ENCODE data around the gene MAP1B.

The MAP1B gene

GRCh38 chr5:72179028-72179815 lies 71.9 kb downstream of the MAP1B start:
- no peaks in the 10 kb centered on the region for H3K4me1 ChIP-seq (ENCODE audit: low read depth, poor library complexity, severe bottlenecking)
- no peaks in the 10 kb centered on the region for H3K36me3 ChIP-seq (ENCODE audit: insufficient read depth)
- no peaks in the 10 kb centered on the region for H3K79me2 ChIP-seq (ENCODE audit: insufficient read depth, low read depth)
- H3K4me3 ChIP-seq (IDR thresholded peaks at IDR 0.05; ENCODE audit: insufficient read depth, low read depth, low read length) = no peak overlapping the region
- H3K27ac ChIP-seq = no peak overlapping the region
- no peak overlapping the region for H2AFZ ChIP-seq (ENCODE audit: low read depth)
- H3K27me3 ChIP-seq (ENCODE audit: insufficient read depth, low read depth) = no peaks in the 10 kb centered on the region; the same call in 1 of the 2 replicates
- no peak for TF ChIP-seq CTCF (conservative IDR thresholded peaks at IDR 0.05; ENCODE audit: low read depth, low read length)
- no peak overlapping the region for H3K4me2 ChIP-seq
- H3K9ac ChIP-seq = no peak overlapping the region
- no peaks in the 10 kb centered on the region for H4K20me1 ChIP-seq (ENCODE audit: insufficient read depth)

GRCh38 chr5:72179816-72180440 lies 72.7 kb downstream of the MAP1B start:
- H3K79me2 ChIP-seq (ENCODE audit: insufficient read depth, low read depth) = no peaks in the 10 kb centered on the region
- no peaks in the 10 kb centered on the region; the same call in 1 of the 2 replicates for H3K27me3 ChIP-seq (ENCODE audit: insufficient read depth, low read depth)
- H3K4me2 ChIP-seq = no peak overlapping the region

GRCh38 chr5:72180925-72181324 lies 73.7 kb downstream of the MAP1B start:
- TF ChIP-seq CTCF (conservative IDR thresholded peaks at IDR 0.05; ENCODE audit: low read depth, low read length) = no peak
- Histone ChIP-seq H4K20me1 (ENCODE audit: insufficient read depth) (no peaks in the 10 kb centered on the region), H2AFZ (ENCODE audit: low read depth) (no peak overlapping the region), H3K9ac (no peak overlapping the region), H3K27ac (no peak overlapping the region), H3K4me2 (no peak overlapping the region), H3K36me3 (ENCODE audit: insufficient read depth) (no peaks in the 10 kb centered on the region), H3K27me3 (ENCODE audit: insufficient read depth, low read depth) (no peaks in the 10 kb centered on the region; the same call in 1 of the 2 replicates), H3K4me3 (IDR thresholded peaks at IDR 0.05; ENCODE audit: insufficient read depth, low read depth, low read length) (no peak overlapping the region), H3K4me1 (ENCODE audit: low read depth, poor library complexity, severe bottlenecking) (no peaks in the 10 kb centered on the region), H3K79me2 (ENCODE audit: insufficient read depth, low read depth) (no peaks in the 10 kb centered on the region)

More at GRCh38 chr5:72179816-72180440, 72.7 kb downstream of the MAP1B start:
- H3K27ac ChIP-seq = no peak overlapping the region
- no peak overlapping the region for H3K4me3 ChIP-seq (IDR thresholded peaks at IDR 0.05; ENCODE audit: insufficient read depth, low read depth, low read length)
- no peak for TF ChIP-seq CTCF (conservative IDR thresholded peaks at IDR 0.05; ENCODE audit: low read depth, low read length)
- no peak overlapping the region for H3K9ac ChIP-seq
- H4K20me1 ChIP-seq (ENCODE audit: insufficient read depth) = no peaks in the 10 kb centered on the region
- H3K4me1 ChIP-seq (ENCODE audit: low read depth, poor library complexity, severe bottlenecking) = no peaks in the 10 kb centered on the region
- no peaks in the 10 kb centered on the region for H3K36me3 ChIP-seq (ENCODE audit: insufficient read depth)
- H2AFZ ChIP-seq (ENCODE audit: low read depth) = no peak overlapping the region

- Histone ChIP-seq H3K36me3 (ENCODE audit: insufficient read depth) (no peaks in the 10 kb centered on the region), H4K20me1 (ENCODE audit: insufficient read depth) (no peaks in the 10 kb centered on the region), H3K27ac (no peak overlapping the region), H3K79me2 (ENCODE audit: insufficient read depth, low read depth) (no peaks in the 10 kb centered on the region), H3K27me3 (ENCODE audit: insufficient read depth, low read depth) (no peaks in the 10 kb centered on the region; the same call in 1 of the 2 replicates), H3K4me1 (ENCODE audit: low read depth, poor library complexity, severe bottlenecking) (no peaks in the 10 kb centered on the region), H3K4me3 (IDR thresholded peaks at IDR 0.05; ENCODE audit: insufficient read depth, low read depth, low read length) (no peak overlapping the region), H3K9ac (no peak overlapping the region), H3K4me2 (no peak overlapping the region), H2AFZ (ENCODE audit: low read depth) (no peak overlapping the region)
- TF ChIP-seq CTCF (conservative IDR thresholded peaks at IDR 0.05; ENCODE audit: low read depth, low read length) = no peak
These were observed 75.4 kb downstream of the MAP1B start for GRCh38 chr5:72182686-72183085.
